Cardiac muscle cell (in vitro differentiated cells and primary cell): ENCODE measurements around the gene LRMDA. TPM values are rescaled to one million over a fixed set of nuclear protein-coding genes. Genes with fewer than 3 reads are reported as not detected.
A peak's percentile ranks its signal among the peaks of the same experiment; 100 is the strongest.

Experiments
- DNase-seq, 2 donors: peaks; one replicate each; pipeline versions ENCODE4 v3.0.0 to v3.0.0-alpha.2; 2010 to 2017; ENCODE audit warnings: low read depth in 1 of 2, low spot score in 1 of 2
- H3K27ac ChIP-seq: fragments of 200-600 bp; sonication (generic); 2 replicates; pipeline ENCODE4 v1.5.1; 2016
- H3K27me3 ChIP-seq: fragments of 200-600 bp; sonication (generic); 2 replicates; pipeline ENCODE4 v1.6.0; 2016; ENCODE audit warnings: control low read depth
- H3K36me3 ChIP-seq: fragments of 200-600 bp; sonication (generic); 2 replicates; pipeline ENCODE4 v1.5.1; 2016; ENCODE audit warnings: control low read depth
- H3K4me1 ChIP-seq: fragments of 200-600 bp; sonication (generic); 2 replicates; pipeline ENCODE4 v1.8.1; 2017; ENCODE audit warnings: low read depth, mild to moderate bottlenecking, mixed run types
- H3K4me3 ChIP-seq: fragments of 200-600 bp; sonication (generic); 2 replicates; pipeline ENCODE4 v1.5.1; 2016; ENCODE audit warnings: mild to moderate bottlenecking
- H3K9me3 ChIP-seq: fragments of 200-600 bp; sonication (generic); 2 replicates; pipeline ENCODE4 v1.5.1; 2017; ENCODE audit warnings: low read depth, mild to moderate bottlenecking, control low read depth
- polyA plus RNA-seq: library from polyadenylated mRNA; unstranded; fragments of >200 nt; fragmentation: Nextera tagmentation; extraction: Ambion mirVana; gene quantifications from 2 replicates; pipeline ENCODE4 v1.2.1, GENCODE V29; 2016
- total RNA-seq: library from RNA; depleted of rRNA; stranded (reverse); fragments of >200 nt; gene quantifications from 2 replicates; pipeline ENCODE4 v1.2.3, GENCODE V29; 2016
- TF ChIP-seq, protein P1 (sequence below): IDR thresholded peaks from 2 replicates; pipeline ENCODE4 v1.5.1; 2012; ENCODE audit warnings: low read depth, mild to moderate bottlenecking, low read length

The LRMDA gene
- total and polyA plus RNA-seq, 2 experiments from 2014 or later: 6.2 to 11.7 TPM

DNA sequence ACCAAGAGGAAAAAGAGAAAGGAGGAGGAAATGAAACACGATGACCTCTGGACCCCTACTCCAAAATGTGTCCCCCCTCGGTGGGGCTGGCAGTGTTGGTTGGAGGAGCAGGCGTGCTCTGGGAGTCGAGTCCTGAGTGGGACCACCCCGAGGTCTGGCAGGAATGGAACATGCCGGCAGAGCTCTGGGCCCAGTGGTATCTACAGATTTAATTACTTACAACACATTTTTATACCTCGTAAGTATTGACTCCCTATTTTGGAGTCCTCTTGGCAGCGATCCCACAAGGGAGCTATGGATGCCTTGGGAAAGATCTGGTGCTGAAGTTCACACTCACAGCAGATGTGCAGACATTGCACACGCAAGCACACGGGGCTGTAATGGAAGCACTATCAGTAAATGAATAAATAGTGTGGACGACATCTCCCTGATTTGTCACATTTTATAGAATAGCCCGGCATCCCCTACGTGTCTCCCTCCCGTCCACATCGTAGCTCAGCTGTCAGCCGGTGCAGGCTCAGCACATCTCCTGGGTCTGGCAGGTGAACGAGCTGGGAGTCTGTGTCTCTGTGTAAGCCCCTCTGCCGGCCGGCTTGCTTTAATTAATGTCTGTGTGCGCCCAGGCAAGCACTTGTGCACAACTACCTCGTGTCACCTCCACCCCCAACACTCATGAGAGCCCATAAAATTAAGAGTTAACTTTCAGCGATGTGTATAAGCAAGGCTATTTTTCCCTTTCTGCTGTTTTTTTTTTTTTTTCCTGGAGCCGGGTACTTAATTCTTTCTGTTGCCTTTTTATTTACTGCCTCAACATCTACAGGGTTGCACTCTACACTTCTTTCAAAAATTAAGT, 603.2 kb downstream of the LRMDA start:
- TF ChIP-seq, protein P1, sequence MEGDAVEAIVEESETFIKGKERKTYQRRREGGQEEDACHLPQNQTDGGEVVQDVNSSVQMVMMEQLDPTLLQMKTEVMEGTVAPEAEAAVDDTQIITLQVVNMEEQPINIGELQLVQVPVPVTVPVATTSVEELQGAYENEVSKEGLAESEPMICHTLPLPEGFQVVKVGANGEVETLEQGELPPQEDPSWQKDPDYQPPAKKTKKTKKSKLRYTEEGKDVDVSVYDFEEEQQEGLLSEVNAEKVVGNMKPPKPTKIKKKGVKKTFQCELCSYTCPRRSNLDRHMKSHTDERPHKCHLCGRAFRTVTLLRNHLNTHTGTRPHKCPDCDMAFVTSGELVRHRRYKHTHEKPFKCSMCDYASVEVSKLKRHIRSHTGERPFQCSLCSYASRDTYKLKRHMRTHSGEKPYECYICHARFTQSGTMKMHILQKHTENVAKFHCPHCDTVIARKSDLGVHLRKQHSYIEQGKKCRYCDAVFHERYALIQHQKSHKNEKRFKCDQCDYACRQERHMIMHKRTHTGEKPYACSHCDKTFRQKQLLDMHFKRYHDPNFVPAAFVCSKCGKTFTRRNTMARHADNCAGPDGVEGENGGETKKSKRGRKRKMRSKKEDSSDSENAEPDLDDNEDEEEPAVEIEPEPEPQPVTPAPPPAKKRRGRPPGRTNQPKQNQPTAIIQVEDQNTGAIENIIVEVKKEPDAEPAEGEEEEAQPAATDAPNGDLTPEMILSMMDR: no peak
- peaks cover 17% of the 10 kb centered on the region for H3K4me1 ChIP-seq
- H3K27ac ChIP-seq: no peak overlapping the region
- peak in 1 of 2 donors; percentile 15 for DNase-seq
- H3K9me3 ChIP-seq: no peaks in the 10 kb centered on the region
- H3K27me3 ChIP-seq: no peaks in the 10 kb centered on the region
- H3K36me3 ChIP-seq: no peaks in the 10 kb centered on the region
- no peak overlapping the region for H3K4me3 ChIP-seq

DNA sequence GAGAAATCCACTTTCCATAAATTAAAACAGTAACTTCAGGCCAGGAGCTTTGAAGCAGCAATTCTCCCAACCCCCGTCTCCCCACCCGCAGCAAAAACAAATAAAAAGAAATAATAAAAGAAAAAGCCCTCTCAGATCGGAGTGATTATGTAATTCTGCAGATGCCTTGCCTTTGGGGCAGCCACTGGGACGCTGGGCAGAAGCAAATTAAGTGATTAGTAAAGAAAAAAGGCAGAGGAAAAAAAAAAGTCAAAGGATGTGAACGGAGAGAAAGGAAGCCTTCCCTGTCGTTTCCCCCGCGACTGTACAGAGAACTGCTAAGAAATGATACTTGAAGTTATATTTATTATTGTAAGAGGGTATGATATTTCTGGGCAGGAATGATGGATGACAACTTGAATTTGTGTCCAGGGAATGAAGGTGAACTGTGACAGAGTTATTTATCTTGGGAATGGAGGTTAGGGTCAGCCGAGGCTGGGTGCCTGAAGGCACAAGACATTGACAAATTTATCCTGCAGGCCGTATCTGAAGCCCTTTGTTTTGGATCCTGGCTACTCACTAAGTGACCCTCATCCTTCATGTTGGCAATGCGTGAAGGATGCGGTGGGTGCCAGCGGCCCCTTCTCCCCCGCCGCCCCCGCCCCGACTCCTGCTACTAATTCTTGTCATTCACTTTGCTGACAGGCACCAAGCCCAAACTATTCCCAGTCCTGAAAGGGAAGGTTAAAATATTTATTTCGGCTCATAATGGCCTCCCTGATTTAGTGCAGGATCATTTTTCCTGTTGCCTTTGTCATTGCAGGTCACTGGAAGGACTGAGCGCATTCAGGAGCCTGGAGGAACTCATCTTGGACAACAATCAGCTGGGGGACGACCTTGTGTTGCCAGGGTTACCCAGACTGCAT, 604.0 kb downstream of the LRMDA start:
- H3K4me3 ChIP-seq: no peak overlapping the region
- TF ChIP-seq, protein P1: no peak
- peak overlapping the region; percentile 26 for H3K27ac ChIP-seq
- H3K9me3 ChIP-seq: no peaks in the 10 kb centered on the region
- no peaks in the 10 kb centered on the region for H3K36me3 ChIP-seq
- H3K4me1 ChIP-seq: peaks cover 17% of the 10 kb centered on the region
- no peaks in the 10 kb centered on the region for H3K27me3 ChIP-seq
- peak in 1 of 2 donors; percentile 37 for DNase-seq

DNA sequence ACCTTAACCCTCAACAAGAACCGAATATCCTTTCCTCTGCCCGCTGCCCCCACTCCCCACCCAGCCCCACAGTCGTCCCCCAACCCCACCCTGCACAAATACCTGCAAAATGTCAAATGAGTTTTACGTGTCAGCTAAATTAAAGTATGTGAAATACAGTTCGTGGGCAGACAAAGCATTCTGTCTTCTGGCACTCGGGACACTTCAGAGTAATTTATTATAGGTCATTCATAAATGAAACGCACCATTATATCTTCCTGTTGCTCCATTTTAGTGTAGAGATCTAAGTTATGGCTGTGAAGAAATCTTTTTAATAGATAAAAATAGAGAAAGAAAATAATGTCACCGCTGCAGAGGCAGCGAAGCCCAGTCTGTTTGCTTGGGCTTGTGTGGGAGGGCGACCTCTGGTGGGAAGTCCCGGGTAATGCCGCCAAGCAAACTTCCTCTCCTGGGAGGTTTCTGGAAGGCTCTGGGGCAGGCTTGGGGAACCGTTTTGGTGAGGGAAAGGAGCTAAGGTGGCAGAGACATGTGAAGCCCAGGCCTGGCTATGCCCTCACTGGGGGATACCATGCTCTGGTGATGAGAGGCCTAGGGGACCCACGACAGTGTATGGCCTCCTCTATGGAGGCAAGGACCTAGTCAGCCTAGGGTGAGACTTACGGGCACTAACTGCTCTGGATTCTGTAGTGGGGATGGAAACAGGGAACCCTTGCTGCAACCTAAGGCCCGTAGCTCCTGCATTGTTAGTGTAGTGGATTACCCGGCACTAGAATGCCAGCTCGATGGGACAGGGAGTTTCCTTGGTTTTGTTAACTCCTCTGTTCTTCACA, 604.9 kb downstream of the LRMDA start:
- Histone ChIP-seq H3K4me3 (no peak overlapping the region), H3K27me3 (no peaks in the 10 kb centered on the region), H3K36me3 (no peaks in the 10 kb centered on the region), H3K27ac (peak overlapping the region; percentile 26), H3K4me1 (peaks cover 17% of the 10 kb centered on the region), H3K9me3 (no peaks in the 10 kb centered on the region)
- peak; percentile 68 to 77 for DNase-seq
- TF ChIP-seq, protein P1: peak; percentile 94

DNA sequence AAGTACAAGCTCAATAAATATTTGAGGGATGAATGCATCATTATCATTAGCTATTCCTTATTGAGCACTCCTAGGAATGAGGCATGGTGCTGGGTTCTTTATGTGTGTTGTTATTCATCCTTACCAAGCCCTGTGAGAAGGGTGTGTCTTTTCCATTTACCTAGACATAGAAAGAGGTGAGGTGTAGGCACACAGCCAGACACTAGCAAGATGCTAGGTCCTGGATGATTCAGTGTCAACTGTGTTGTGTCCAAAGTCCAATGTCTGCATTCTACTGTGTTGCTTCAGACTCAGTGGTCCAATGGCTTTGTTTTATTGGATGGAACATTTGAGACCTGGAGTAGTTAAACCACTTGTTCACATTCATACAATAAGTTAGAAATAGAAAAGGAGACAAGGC, 605.5 kb downstream of the LRMDA start:
- TF ChIP-seq, protein P1: no peak
- DNase-seq: no peak
- Histone ChIP-seq H3K9me3 (no peaks in the 10 kb centered on the region), H3K27ac (no peak overlapping the region), H3K4me1 (peaks cover 17% of the 10 kb centered on the region), H3K4me3 (no peak overlapping the region), H3K27me3 (no peaks in the 10 kb centered on the region), H3K36me3 (no peaks in the 10 kb centered on the region)
